Measurements from ENCODE around the gene CCNT1. TPM values are rescaled to one million over a fixed set of nuclear protein-coding genes. Genes with fewer than 3 reads are reported as not detected.

The CCNT1 gene
- total and polyA plus RNA-seq, 10 of the 15 experiments (the other 5 are each of a cell fraction or from before 2014, with no cell fraction given) = 6.3 to 37.3 (median 20.0) TPM

GRCh38 chr12:48736456-48736855 is 19.9 kb upstream of the CCNT1 start:
- ChIA-PET POLR2A (interaction anchor here (0.6 to 0.7 kb wide), 2 partner anchors 58 to 302 kb away, joined by 4 to 8 read pairs; no protein-coding TSS in a partner anchor), RAD21 (ENCODE audit: unreplicated experiment) (interaction anchor here (0.7 kb wide), 1 partner anchor 61 kb away, joined by 4 read pairs; no protein-coding TSS in a partner anchor), CTCF (interaction anchor here (0.7 to 4.8 kb wide), 5 partner anchors 9 to 63 kb away, joined by 3 to 19 read pairs (median 8); a partner anchor contains a TSS), SMC1A (ENCODE audit: uncharacterized antibody, unreplicated experiment) (interaction anchor here (1.1 kb wide), 1 partner anchor 16 kb away, joined by 3 read pairs; no protein-coding TSS in a partner anchor)
- FAIRE-seq = no peak
- whole genome bisulfite sequencing (ENCODE audit: insufficient coverage, insufficient replicate concordance, low lambda C conversion rate, missing lambda C conversion rate) = 0% methylated on average over 1 of the region's 1 CpG
- DNase-seq (ENCODE audit: low read depth, low spot score) = no peak
- Histone ChIP-seq H3K36me3 (ENCODE audit: control insufficient read depth in 2 of 2, insufficient read depth in 2 of 2, low read length in 1 of 2) (no peaks in the 10 kb centered on the region), H3K27me3 (replicated peaks in 1 of 2; ENCODE audit: control insufficient read depth in 2 of 2, insufficient read depth in 2 of 2, low read length in 1 of 2) (no peaks in the 10 kb centered on the region), H2AFZ (ENCODE audit: control insufficient read depth, low read depth, low read length) (no peak overlapping the region), H3K27ac (ENCODE audit: control insufficient read depth, insufficient read depth) (no peak overlapping the region), H3K4me2 (ENCODE audit: control insufficient read depth, insufficient read depth) (no peak overlapping the region), H3K4me1 (ENCODE audit: control insufficient read depth, insufficient read depth, low read length) (no peaks in the 10 kb centered on the region), H3K79me2 (ENCODE audit: control insufficient read depth, insufficient read depth, low read length) (no peaks in the 10 kb centered on the region), H3K9ac (ENCODE audit: control insufficient read depth, insufficient read depth, low read length) (no peak overlapping the region), H3K4me3 (no peak overlapping the region), H4K20me1 (ENCODE audit: control insufficient read depth, insufficient read depth) (no peaks in the 10 kb centered on the region), H3K9me3 (replicated peaks; ENCODE audit: control insufficient read depth, insufficient read depth, low read length) (no peaks in the 10 kb centered on the region)
- in situ Hi-C loops (cut with MboI) (no loop called here), intact Hi-C loops (cut with micrococcal nuclease; ENCODE audit: unreplicated experiment) (no loop called here)
- TF ChIP-seq EED (IDR thresholded peaks at IDR 0.05; ENCODE audit: low read depth) = no peak
- no peak for TF ChIP-seq PAX5 (IDR thresholded peaks at IDR 0.05; ENCODE audit: borderline replicate concordance, low read depth, low read length)
- no TSS peak for BruUV-seq (replicated peaks)
- ATAC-seq = no peak

- CTCF ChIA-PET = interaction anchor here (1.1 kb wide), 1 partner anchor 18 kb away, joined by 4 read pairs; no protein-coding TSS in a partner anchor
- WGBS (ENCODE audit: insufficient coverage, insufficient replicate concordance, low lambda C conversion rate, missing lambda C conversion rate) = 63% methylated on average over 5 of the region's 5 CpGs
- intact Hi-C loops (cut with micrococcal nuclease; ENCODE audit: unreplicated experiment) = no loop called here
- H3K4me2 ChIP-seq (ENCODE audit: control insufficient read depth, insufficient read depth) = no peak overlapping the region
- POLR2A ChIA-PET = interaction anchor here (0.6 to 0.7 kb wide), 2 partner anchors 25 to 399 kb away, joined by 3 to 5 read pairs; no protein-coding TSS in a partner anchor
- H3K4me3 ChIP-seq = no peak overlapping the region
- no peak overlapping the region for H3K27ac ChIP-seq (ENCODE audit: control insufficient read depth, insufficient read depth)
- FAIRE-seq = no peak
- no peak for DNase-seq (ENCODE audit: low read depth, low spot score)
- SMC1A ChIA-PET (ENCODE audit: uncharacterized antibody, unreplicated experiment) = no interaction called here
- H3K9ac ChIP-seq (ENCODE audit: control insufficient read depth, insufficient read depth, low read length) = no peak overlapping the region
- no peak for ATAC-seq
- in situ Hi-C loops (cut with MboI) = no loop called here
- H2AFZ ChIP-seq (ENCODE audit: control insufficient read depth, low read depth, low read length) = no peak overlapping the region
- no peaks in the 10 kb centered on the region for H4K20me1 ChIP-seq (ENCODE audit: control insufficient read depth, insufficient read depth)
- RAD21 ChIA-PET (ENCODE audit: unreplicated experiment) = no interaction called here
- H3K27me3 ChIP-seq (replicated peaks in 1 of 2; ENCODE audit: control insufficient read depth in 2 of 2, insufficient read depth in 2 of 2, low read length in 1 of 2) = no peaks in the 10 kb centered on the region
- H3K79me2 ChIP-seq (ENCODE audit: control insufficient read depth, insufficient read depth, low read length) = no peaks in the 10 kb centered on the region
- no TSS peak for BruUV-seq (replicated peaks)
- H3K4me1 ChIP-seq (ENCODE audit: control insufficient read depth, insufficient read depth, low read length) = no peaks in the 10 kb centered on the region
- H3K9me3 ChIP-seq (replicated peaks; ENCODE audit: control insufficient read depth, insufficient read depth, low read length) = no peaks in the 10 kb centered on the region
- no peaks in the 10 kb centered on the region for H3K36me3 ChIP-seq (ENCODE audit: control insufficient read depth in 2 of 2, insufficient read depth in 2 of 2, low read length in 1 of 2)
- TF ChIP-seq SMAD1 (IDR thresholded peaks at IDR 0.05; ENCODE audit: low read depth, partially characterized antibody) (no peak), IKZF1 (conservative IDR thresholded peaks at IDR 0.05) (no peak), SIN3A (IDR thresholded peaks at IDR 0.05; ENCODE audit: low read depth, low read length) (no peak), GABPA (IDR thresholded peaks at IDR 0.05; ENCODE audit: low read depth) (no peak), NR2F1 (conservative IDR thresholded peaks at IDR 0.05) (no peak), NRF1 (conservative IDR thresholded peaks at IDR 0.05; ENCODE audit: low read depth, low read length) (no peak), REST (IDR thresholded peaks at IDR 0.05; ENCODE audit: low read depth, low read length) (no peak), PBX3 (IDR thresholded peaks at IDR 0.05; ENCODE audit: insufficient replicate concordance, low read depth, low read length) (no peak), STAT1 (conservative IDR thresholded peaks at IDR 0.05) (no peak), POLR2AphosphoS5 (IDR thresholded peaks at IDR 0.05; ENCODE audit: low read length) (no peak), MYB (IDR thresholded peaks at IDR 0.05; ENCODE audit: borderline replicate concordance, low read depth, low read length) (no peak)
Observed at GRCh38 chr12:48728807-48729206, 12.3 kb upstream of the CCNT1 start.
